ENCODE data around the gene RHOT1.
"Not testable (repeated sequence)": the region's sequence is repeated elsewhere in the genome, so short reads cannot be mapped to it uniquely, and the experiment has no call there.

The RHOT1 gene

GRCh38 chr17:32261417-32261736 is 119.1 kb downstream of the RHOT1 start:
- TF ChIP-seq GATA1 (IDR thresholded peaks at IDR 0.05; ENCODE audit: low read depth, low read length) (no peak), POLR2A (IDR thresholded peaks at IDR 0.05; ENCODE audit: low read length) (no peak)
- no peak for DNase-seq

GRCh38 chr17:32261936-32262510 is 119.7 kb downstream of the RHOT1 start:
- no peak for DNase-seq
- TF ChIP-seq POLR2A (IDR thresholded peaks at IDR 0.05; ENCODE audit: low read length) (no peak), GATA1 (IDR thresholded peaks at IDR 0.05; ENCODE audit: low read depth, low read length) (no peak)

GRCh38 chr17:32263515-32263914 is 121.2 kb downstream of the RHOT1 start:
- not testable (repeated sequence) for DNase-seq

- no peak for DNase-seq
- TF ChIP-seq GATA1 (IDR thresholded peaks at IDR 0.05; ENCODE audit: low read depth, low read length), result no peak
- no peak for TF ChIP-seq POLR2A (IDR thresholded peaks at IDR 0.05; ENCODE audit: low read length)
Observed at GRCh38 chr17:32264140-32264799, 122.0 kb downstream of the RHOT1 start.

- TF ChIP-seq GATA1 (IDR thresholded peaks at IDR 0.05; ENCODE audit: low read depth, low read length) (no peak), POLR2A (IDR thresholded peaks at IDR 0.05; ENCODE audit: low read length) (no peak)
- DNase-seq, result no peak
Observed at GRCh38 chr17:32264823-32265191, 122.5 kb downstream of the RHOT1 start.

- TF ChIP-seq GATA1 (IDR thresholded peaks at IDR 0.05; ENCODE audit: low read depth, low read length), result no peak
- no peak for TF ChIP-seq POLR2A (IDR thresholded peaks at IDR 0.05; ENCODE audit: low read length)
- DNase-seq, result peak; percentile 31 to 57
Observed at GRCh38 chr17:32265192-32265923, 123.1 kb downstream of the RHOT1 start, which contains the start of gene RHBDL3. Gene RHBDL3, plus strand, starts transcription at chr17:32265832. Its CDS starts 358 bp downstream, at chr17:32266190.

- DNase-seq, result no peak
- TF ChIP-seq GATA1 (IDR thresholded peaks at IDR 0.05; ENCODE audit: low read depth, low read length) (no peak), POLR2A (IDR thresholded peaks at IDR 0.05; ENCODE audit: low read length) (no peak)
Observed at GRCh38 chr17:32266051-32266388, 123.7 kb downstream of the RHOT1 start.

GRCh38 chr17:32266389-32267301 is 124.3 kb downstream of the RHOT1 start:
- no peak for DNase-seq
- TF ChIP-seq POLR2A (IDR thresholded peaks at IDR 0.05; ENCODE audit: low read length) (no peak), GATA1 (IDR thresholded peaks at IDR 0.05; ENCODE audit: low read depth, low read length) (no peak)

- no peak for DNase-seq
- TF ChIP-seq POLR2A (IDR thresholded peaks at IDR 0.05; ENCODE audit: low read length) (no peak), GATA1 (IDR thresholded peaks at IDR 0.05; ENCODE audit: low read depth, low read length) (no peak)
Observed at GRCh38 chr17:32267690-32268205, 125.4 kb downstream of the RHOT1 start.

- TF ChIP-seq POLR2A (IDR thresholded peaks at IDR 0.05; ENCODE audit: low read length), result no peak
- TF ChIP-seq GATA1 (IDR thresholded peaks at IDR 0.05; ENCODE audit: low read depth, low read length), result no peak
- no peak for DNase-seq
Observed at GRCh38 chr17:32268734-32269288, 126.5 kb downstream of the RHOT1 start.

- TF ChIP-seq GATA1 (IDR thresholded peaks at IDR 0.05; ENCODE audit: low read depth, low read length), result no peak
- no peak for TF ChIP-seq POLR2A (IDR thresholded peaks at IDR 0.05; ENCODE audit: low read length)
- no peak for DNase-seq
Observed at GRCh38 chr17:32269377-32269776, 127.1 kb downstream of the RHOT1 start.

GRCh38 chr17:32271844-32272243 is 129.5 kb downstream of the RHOT1 start:
- DNase-seq, result no peak
- TF ChIP-seq POLR2A (IDR thresholded peaks at IDR 0.05; ENCODE audit: low read length) (no peak), GATA1 (IDR thresholded peaks at IDR 0.05; ENCODE audit: low read depth, low read length) (no peak)

- TF ChIP-seq GATA1 (IDR thresholded peaks at IDR 0.05; ENCODE audit: low read depth, low read length) (no peak), POLR2A (IDR thresholded peaks at IDR 0.05; ENCODE audit: low read length) (no peak)
- no peak for DNase-seq
Observed at GRCh38 chr17:32274101-32274500, 131.8 kb downstream of the RHOT1 start.
